Measurements from ENCODE around the gene CLDN9.
A peak's percentile ranks its signal among the peaks of the same experiment; 100 is the strongest.

CLDN9 gene

GRCh38 chr16:2963723-2964474 is 48.8 kb upstream of the CLDN9 start, which contains the start of gene KREMEN2:
TSS of gene KREMEN2 (plus strand) at chr16:2964275. CDS start at chr16:2964521, 246 bp downstream.
- no peaks in the 10 kb centered on the region for H3K9me3 ChIP-seq (ENCODE audit: control insufficient read depth, insufficient read depth, low read depth, low read length)
- H3K4me1 ChIP-seq (ENCODE audit: control insufficient read depth, insufficient read depth, low read length): peaks cover 6% of the 10 kb centered on the region
- H3K36me3 ChIP-seq (ENCODE audit: control insufficient read depth in 2 of 2, insufficient read depth in 1 of 2, low read length in 2 of 2): no peaks in the 10 kb centered on the region
- CTCF ChIA-PET: interaction anchor here (0.5 to 2.0 kb wide), 2 partner anchors 15 to 96 kb away, joined by 4 to 9 read pairs; no protein-coding TSS in a partner anchor
- H3K27ac ChIP-seq (ENCODE audit: extremely low read depth, low read depth, low read length): peak within 1 kb of the TSS; percentile 12; the same call in 1 of the 2 replicates
- POLR2A ChIA-PET: interaction anchor here (0.7 to 2.7 kb wide), 7 partner anchors 17 to 185 kb away, joined by 3 to 25 read pairs (median 4); partner anchors contain the start of genes FLYWCH1, FLYWCH2, PKMYT1 and TNFRSF12A
- H3K4me3 ChIP-seq (ENCODE audit: low read depth, low read length): peak within 1 kb of the TSS; percentile 37
- TF ChIP-seq ZNF529 (tag by site-specific recombination; IDR thresholded peaks at IDR 0.05; ENCODE audit: insufficient replicate concordance): no peak
- TF ChIP-seq ZNF621 (tag by site-specific recombination; IDR thresholded peaks at IDR 0.05): no peak
- TF ChIP-seq GFI1B (tag by site-specific recombination; IDR thresholded peaks at IDR 0.05): no peak
- no peak for TF ChIP-seq HOXD13 (CRISPR knock-in tag; IDR thresholded peaks at IDR 0.05; ENCODE audit: borderline replicate concordance)
- 0 out of 2 replicates have a peak, but pooled peaks have one; percentile 27 for TF ChIP-seq ZBTB7A (tag by site-specific recombination; IDR thresholded peaks at IDR 0.05; ENCODE audit: low read depth)
- TF ChIP-seq KLF10 (tag by site-specific recombination; IDR thresholded peaks at IDR 0.05): no peak; the same call in 1 of the 2 replicates
- peak; percentile 67; the same call in 1 of the 2 replicates for TF ChIP-seq SP7 (tag by site-specific recombination; IDR thresholded peaks at IDR 0.05)
- TF ChIP-seq ZBTB49 (tag by site-specific recombination; IDR thresholded peaks at IDR 0.05; ENCODE audit: low read depth): no peak
- no peak for TF ChIP-seq ZBTB44 (tag by site-specific recombination; IDR thresholded peaks at IDR 0.05)
- peak; percentile 76 for TF ChIP-seq ZIC2 (tag by site-specific recombination; IDR thresholded peaks at IDR 0.05)
- TF ChIP-seq ZBTB10 (tag by site-specific recombination; IDR thresholded peaks at IDR 0.05): peak; percentile 81
- 0 out of 2 replicates have a peak, but pooled peaks have one; percentile 69 for TF ChIP-seq WT1 (tag by site-specific recombination; IDR thresholded peaks at IDR 0.05)
- TF ChIP-seq ZNF544 (tag by site-specific recombination; IDR thresholded peaks at IDR 0.05): no peak
- TF ChIP-seq, protein P1, sequence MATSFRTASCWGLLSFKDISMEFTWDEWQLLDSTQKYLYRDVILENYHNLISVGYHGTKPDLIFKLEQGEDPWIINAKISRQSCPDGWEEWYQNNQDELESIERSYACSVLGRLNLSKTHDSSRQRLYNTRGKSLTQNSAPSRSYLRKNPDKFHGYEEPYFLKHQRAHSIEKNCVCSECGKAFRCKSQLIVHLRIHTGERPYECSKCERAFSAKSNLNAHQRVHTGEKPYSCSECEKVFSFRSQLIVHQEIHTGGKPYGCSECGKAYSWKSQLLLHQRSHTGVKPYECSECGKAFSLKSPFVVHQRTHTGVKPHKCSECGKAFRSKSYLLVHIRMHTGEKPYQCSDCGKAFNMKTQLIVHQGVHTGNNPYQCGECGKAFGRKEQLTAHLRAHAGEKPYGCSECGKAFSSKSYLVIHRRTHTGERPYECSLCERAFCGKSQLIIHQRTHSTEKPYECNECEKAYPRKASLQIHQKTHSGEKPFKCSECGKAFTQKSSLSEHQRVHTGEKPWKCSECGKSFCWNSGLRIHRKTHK (tag by site-specific recombination; IDR thresholded peaks at IDR 0.05): no peak
- TF ChIP-seq KLF7 (tag by site-specific recombination; IDR thresholded peaks at IDR 0.05; ENCODE audit: borderline replicate concordance): no peak
- no peak for TF ChIP-seq ZNF37A (tag by site-specific recombination; IDR thresholded peaks at IDR 0.05)
- TF ChIP-seq ZNF214 (tag by site-specific recombination; IDR thresholded peaks at IDR 0.05; ENCODE audit: borderline replicate concordance): no peak
- no peak for TF ChIP-seq ZNF140 (tag by site-specific recombination; IDR thresholded peaks at IDR 0.05)
- no peak for TF ChIP-seq ZNF776 (tag by site-specific recombination; IDR thresholded peaks at IDR 0.05; ENCODE audit: borderline replicate concordance)
- TF ChIP-seq ZNF624 (tag by site-specific recombination; IDR thresholded peaks at IDR 0.05): no peak
- no peak for TF ChIP-seq ZNF23 (tag by site-specific recombination; IDR thresholded peaks at IDR 0.05; ENCODE audit: borderline replicate concordance)
- no peak for TF ChIP-seq ZNF19 (tag by site-specific recombination; IDR thresholded peaks at IDR 0.05; ENCODE audit: low read depth)
- TF ChIP-seq SETDB1 (IDR thresholded peaks at IDR 0.05; ENCODE audit: insufficient read length, low read length): no peak
- peak; percentile 85 for TF ChIP-seq ZNF398 (tag by site-specific recombination; IDR thresholded peaks at IDR 0.05)
- TF ChIP-seq SCRT1 (tag by site-specific recombination; IDR thresholded peaks at IDR 0.05; ENCODE audit: borderline replicate concordance): no peak
- TF ChIP-seq ZNF561 (tag by site-specific recombination; IDR thresholded peaks at IDR 0.05; ENCODE audit: borderline replicate concordance): 0 out of 2 replicates have a peak, but pooled peaks have one; percentile 82
- no peak for TF ChIP-seq ZNF114 (tag by site-specific recombination; IDR thresholded peaks at IDR 0.05)

Measured in HEK293 (cell line).